NT2/D1 (cell line): Measurements from ENCODE around the gene SLC5A10.

Experiments
- SUZ12 ChIP-seq: IDR thresholded peaks from 2 replicates; pipeline ENCODE4 v1.6.1; 2011; ENCODE audit not compliant: insufficient read length, insufficient read depth; ENCODE audit errors: extremely low read depth
- YY1 ChIP-seq: IDR thresholded peaks from 2 replicates; pipeline ENCODE4 v1.6.1; 2011; ENCODE audit not compliant: insufficient read length, insufficient read depth

DNA sequence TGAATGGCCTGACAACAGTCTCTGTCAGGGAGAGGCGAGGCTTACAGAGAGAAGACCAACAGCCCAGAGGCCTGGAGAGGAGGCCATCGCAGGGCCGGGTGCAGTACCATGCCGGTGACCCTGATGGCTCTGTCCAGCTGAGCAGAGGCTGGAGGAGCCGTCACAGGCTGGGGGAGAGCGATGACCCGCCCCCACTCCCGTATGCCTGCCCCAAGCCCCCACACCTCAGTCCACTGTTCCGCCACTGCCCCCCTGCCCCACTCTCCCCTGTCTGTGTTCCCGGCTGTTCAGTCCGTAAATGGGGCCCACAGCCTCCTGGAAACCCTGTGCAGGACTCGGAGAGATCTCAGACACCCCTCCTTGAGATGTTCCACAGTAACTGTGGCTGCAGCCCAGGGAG lies 65.4 kb downstream of the SLC5A10 start:
- TF ChIP-seq SUZ12 (no peak), YY1 (no peak)
